Measurements from ENCODE around the gene ECT2L. TPM values are rescaled to one million over a fixed set of nuclear protein-coding genes. Genes with fewer than 3 reads are reported as not detected.

The ECT2L gene
- total RNA-seq, 1 experiment from 2014 or later = not detected

- H2BK15ac ChIP-seq (ENCODE audit: low read depth, low read length) = no peak overlapping the region
- no peaks in the 10 kb centered on the region for H3K4me1 ChIP-seq (ENCODE audit: insufficient read depth, low read length)
- H3K79me1 ChIP-seq (ENCODE audit: insufficient read depth, low read depth, low read length, poor library complexity, severe bottlenecking) = no peaks in the 10 kb centered on the region
- H3K36me3 Mint-ChIP-seq (ENCODE audit: insufficient read depth in 1 of 3, low read depth in 3 of 3) = no peaks in the 10 kb centered on the region
- no peaks in the 10 kb centered on the region for H3K23me2 ChIP-seq (ENCODE audit: insufficient read length, low read depth, low read length, poor library complexity, severe bottlenecking)
- no peaks in the 10 kb centered on the region for H3K27me3 ChIP-seq (ENCODE audit: insufficient read depth, low read length)
- H2BK12ac ChIP-seq (ENCODE audit: insufficient read length, low read depth, low read length) = no peak overlapping the region
- no peak overlapping the region for H3K56ac ChIP-seq (ENCODE audit: insufficient read length, low read depth, low read length)
- H2BK5ac ChIP-seq (ENCODE audit: insufficient read length, low read length) = no peak overlapping the region
- no peak overlapping the region for H4K5ac ChIP-seq (ENCODE audit: insufficient read length, low read depth, low read length)
- TF ChIP-seq, protein P1, sequence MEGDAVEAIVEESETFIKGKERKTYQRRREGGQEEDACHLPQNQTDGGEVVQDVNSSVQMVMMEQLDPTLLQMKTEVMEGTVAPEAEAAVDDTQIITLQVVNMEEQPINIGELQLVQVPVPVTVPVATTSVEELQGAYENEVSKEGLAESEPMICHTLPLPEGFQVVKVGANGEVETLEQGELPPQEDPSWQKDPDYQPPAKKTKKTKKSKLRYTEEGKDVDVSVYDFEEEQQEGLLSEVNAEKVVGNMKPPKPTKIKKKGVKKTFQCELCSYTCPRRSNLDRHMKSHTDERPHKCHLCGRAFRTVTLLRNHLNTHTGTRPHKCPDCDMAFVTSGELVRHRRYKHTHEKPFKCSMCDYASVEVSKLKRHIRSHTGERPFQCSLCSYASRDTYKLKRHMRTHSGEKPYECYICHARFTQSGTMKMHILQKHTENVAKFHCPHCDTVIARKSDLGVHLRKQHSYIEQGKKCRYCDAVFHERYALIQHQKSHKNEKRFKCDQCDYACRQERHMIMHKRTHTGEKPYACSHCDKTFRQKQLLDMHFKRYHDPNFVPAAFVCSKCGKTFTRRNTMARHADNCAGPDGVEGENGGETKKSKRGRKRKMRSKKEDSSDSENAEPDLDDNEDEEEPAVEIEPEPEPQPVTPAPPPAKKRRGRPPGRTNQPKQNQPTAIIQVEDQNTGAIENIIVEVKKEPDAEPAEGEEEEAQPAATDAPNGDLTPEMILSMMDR (conservative IDR thresholded peaks at IDR 0.05) = no peak
- no peaks in the 10 kb centered on the region for H3K9me3 ChIP-seq (ENCODE audit: control insufficient read depth, low read depth, low read length)
- H3T11ph ChIP-seq (ENCODE audit: low read length) = no peak overlapping the region
- no peak overlapping the region for H2BK120ac ChIP-seq (ENCODE audit: low read depth, low read length, poor library complexity, severe bottlenecking)
- no peak overlapping the region for H2AFZ ChIP-seq (ENCODE audit: low read length)
- no peaks in the 10 kb centered on the region for H3K79me2 ChIP-seq (ENCODE audit: insufficient read depth, low read length)
- no peak for DNase-seq
- no peak overlapping the region for H2AK5ac ChIP-seq (ENCODE audit: insufficient read length, low read length)
- no peak overlapping the region for H3K4ac ChIP-seq (ENCODE audit: low read depth, low read length)
- H4K8ac ChIP-seq (replicated peaks; ENCODE audit: insufficient read length, low read depth, low read length) = no peak overlapping the region
- no peaks in the 10 kb centered on the region for H4K20me1 ChIP-seq (ENCODE audit: control insufficient read depth, insufficient read depth, insufficient read length)
- H3K27me3 Mint-ChIP-seq (ENCODE audit: low read depth) = no peaks in the 10 kb centered on the region
- no peak overlapping the region for H4K91ac ChIP-seq (ENCODE audit: insufficient read length, low read depth, low read length)
- H3K4me3 Mint-ChIP-seq = no peak overlapping the region
- no peak overlapping the region for H3K27ac Mint-ChIP-seq
- H3K14ac ChIP-seq (ENCODE audit: insufficient read depth, low read length) = no peak overlapping the region
- 0 out of 5 replicates have a peak, but pooled peaks cover 0 to 3% of the 10 kb centered on the region in 2 experiments for H3K9me3 Mint-ChIP-seq
- no peak overlapping the region for H3K9ac ChIP-seq (ENCODE audit: extremely low read depth, insufficient read length, low read length)
- no peak overlapping the region for H2BK20ac ChIP-seq (ENCODE audit: low read depth, low read length, poor library complexity, severe bottlenecking)
- no peak overlapping the region for H3K18ac ChIP-seq (ENCODE audit: insufficient read length, low read depth, low read length)
- H3K4me2 ChIP-seq (ENCODE audit: insufficient read depth, insufficient read length, low read length) = no peak overlapping the region
- H3K23ac ChIP-seq (ENCODE audit: insufficient read length, low read depth, low read length) = no peak overlapping the region
- H3K27ac ChIP-seq (ENCODE audit: insufficient read length, low read depth, low read length) = no peak overlapping the region
- no CpG with 5 or more reads among the region's 8 CpGs for WGBS (ENCODE audit: extremely low coverage, insufficient read length, low lambda C conversion rate)
- peaks cover 0 to 3% of the 10 kb centered on the region in 2 experiments; a peak in 1 of 4 replicates for H3K4me1 Mint-ChIP-seq
Measured at GRCh38 chr6:138862456-138862855, 66.6 kb downstream of the ECT2L start.
